Measurements from ENCODE around the gene CFAP45. TPM values are rescaled to one million over a fixed set of nuclear protein-coding genes. Genes with fewer than 3 reads are reported as not detected.
A peak's percentile ranks its signal among the peaks of the same experiment; 100 is the strongest.

CFAP45 gene
- total and polyA plus RNA-seq, 2 experiments from 2014 or later = 0.36 TPM; not detected in 1

- TF ChIP-seq CTCF (conservative IDR thresholded peaks at IDR 0.05; ENCODE audit: low read depth in 2 of 2) (no peak), EZH2phosphoT487 (IDR thresholded peaks at IDR 0.05; ENCODE audit: unreplicated experiment) (no peak), POLR2AphosphoS5 (IDR thresholded peaks at IDR 0.05; ENCODE audit: low read depth) (no peak)
Measured at GRCh38 chr1:159873530-159874143, 26.3 kb downstream of the CFAP45 start (continued).

- Histone ChIP-seq H3K27me3 (ENCODE audit: insufficient read depth) (no peaks in the 10 kb centered on the region), H3K27ac (ENCODE audit: low read depth) (no peak overlapping the region), H3K4me3 (no peak overlapping the region), H2AFZ (no peak overlapping the region), H4K20me1 (replicated peaks; ENCODE audit: insufficient read depth) (no peaks in the 10 kb centered on the region), H3K4me1 (ENCODE audit: insufficient read depth) (no peaks in the 10 kb centered on the region), H3K9me2 (ENCODE audit: insufficient read depth) (no peaks in the 10 kb centered on the region; the same call in 1 of the 2 replicates), H3K36me3 (ENCODE audit: insufficient read depth) (no peaks in the 10 kb centered on the region; the same call in 1 of the 2 replicates), H3K4me2 (no peak overlapping the region), H3K79me2 (replicated peaks; ENCODE audit: insufficient read depth) (no peaks in the 10 kb centered on the region), H3F3A (replicated peaks; ENCODE audit: low read depth) (no peaks in the 10 kb centered on the region)
- peaks cover 3% of the 10 kb centered on the region for H3K27me3 Mint-ChIP-seq (ENCODE audit: insufficient read depth, low read depth, poor library complexity)
- ATAC-seq = no peak
- H3K36me3 Mint-ChIP-seq (ENCODE audit: low read depth) = no peaks in the 10 kb centered on the region
- peaks cover 4% of the 10 kb centered on the region; the same call in 2 of the 3 replicates for H3K4me1 Mint-ChIP-seq
- H3K9me3 Mint-ChIP-seq = no peaks in the 10 kb centered on the region
- H3K27ac Mint-ChIP-seq = no peak overlapping the region; the same call in 1 of the 2 replicates
- peak; percentile 17 for DNase-seq (ENCODE audit: low spot score)
- H3K4me3 Mint-ChIP-seq = no peak overlapping the region
- no peak for TF ChIP-seq STAT1 (IDR thresholded peaks at IDR 0.05; ENCODE audit: unreplicated experiment)
- TF ChIP-seq JUNB (IDR thresholded peaks at IDR 0.05; ENCODE audit: unreplicated experiment) = no peak
- no peak for TF ChIP-seq CREB1 (CRISPR knock-in tag; IDR thresholded peaks at IDR 0.05; ENCODE audit: low read depth)
- TF ChIP-seq EZH2 (IDR thresholded peaks at IDR 0.05; ENCODE audit: low read depth, unreplicated experiment) = no peak
- no peak for TF ChIP-seq POLR2AphosphoS5 (IDR thresholded peaks at IDR 0.05; ENCODE audit: low read depth)
- TF ChIP-seq CTCF (conservative IDR thresholded peaks at IDR 0.05; ENCODE audit: low read depth in 2 of 2) = no peak
- no peak for TF ChIP-seq ZNF331 (CRISPR knock-in tag; IDR thresholded peaks at IDR 0.05; ENCODE audit: low read depth)
- TF ChIP-seq EZH2phosphoT487 (IDR thresholded peaks at IDR 0.05; ENCODE audit: unreplicated experiment) = no peak
- TF ChIP-seq ZNF114 (CRISPR knock-in tag; IDR thresholded peaks at IDR 0.05) = no peak
- no peak for TF ChIP-seq ZNF462 (CRISPR knock-in tag; IDR thresholded peaks at IDR 0.05)
- TF ChIP-seq NANOG (IDR thresholded peaks at IDR 0.05; ENCODE audit: borderline replicate concordance) = no peak
- TF ChIP-seq ETS1 (IDR thresholded peaks at IDR 0.05) = no peak
Measured at GRCh38 chr1:159872891-159873290, 27.1 kb downstream of the CFAP45 start.

Measured in GM23338 (cell line).